K562 (cell line): ENCODE results near the gene RTBDN. TPM values are rescaled to one million over a fixed set of nuclear protein-coding genes. Genes with fewer than 3 reads are reported as not detected.

ENCODE experiments used
- BACH1 ChIP-seq: fragments of 200-800 bp; sonication (Bioruptor generic); IDR thresholded peaks from 2 replicates; pipeline ENCODE4 v1.6.1; 2016; ENCODE audit warnings: missing genetic modification characterization, missing compliant biosample characterization
- CBX5 ChIP-seq: IDR thresholded peaks from 2 replicates; pipeline ENCODE4 v1.6.1; 2014; ENCODE audit warnings: low read depth, borderline replicate concordance
- CREB1 ChIP-seq, 2 experiments: sonication (generic) in 1 of 2; formaldehyde crosslinking in 1 of 2; IDR thresholded peaks; 2 replicates each; pipeline versions ENCODE4 v1.6.1 to v1.8.0; 2012 to 2022; ENCODE audit warnings: inconsistent platforms in 1 of 2, mild to moderate bottlenecking in 1 of 2, missing genetic modification reagents in 1 of 2, moderate library complexity in 1 of 2
- KDM1A ChIP-seq, 2 experiments: fragments of 450-650 bp; IDR thresholded peaks; 2 replicates each; pipeline ENCODE4 v1.6.1; 2016; ENCODE audit warnings: mild to moderate bottlenecking in 2 of 2
- PHB2 ChIP-seq: fragments of 450-650 bp; IDR thresholded peaks from 2 replicates; pipeline ENCODE4 v1.6.1; 2017; ENCODE audit warnings: low read depth
- RBM34 ChIP-seq: fragments of 200-400 bp; formaldehyde crosslinking; IDR thresholded peaks from 2 replicates; pipeline ENCODE4 v1.6.1; 2018; ENCODE audit warnings: low read length, borderline replicate concordance; ENCODE audit not compliant: insufficient read depth
- ZNF717 ChIP-seq: fragments of 250-450 bp; sonication (Bioruptor Pico); IDR thresholded peaks from 2 replicates; pipeline ENCODE4 v1.5.0; 2021
- polyA plus RNA-seq, 8 experiments: library from polyadenylated mRNA; depleted of rRNA in 4 of 8; stranded (reverse) in 5 of 8; unstranded in 3 of 8; fragments of >200 nt; fragmentation: Nextera tagmentation in 2 of 8; fragmentation: Illumina TruSeq in 1 of 8; extraction: Ambion mirVana in 2 of 8; extraction: Trizol in 1 of 8; gene quantifications; 2 replicates each; pipeline versions ENCODE4 v1.2.1 to v1.2.3, GENCODE V29; 2011 to 2014; ENCODE audit warnings: inconsistent platforms in 1 of 8, missing spikeins in 1 of 8
- total RNA-seq, 7 experiments: library from RNA; depleted of rRNA in 6 of 7; stranded (reverse); fragments of >200 nt in 6 of 7; fragmentation: Illumina TruSeq in 2 of 7; extraction: Trizol in 2 of 7; gene quantifications; 2 replicates each; pipeline versions ENCODE4 v1.2.1 to v1.2.3, GENCODE V29; 2011 to 2021; ENCODE audit warnings: low replicate concordance in 1 of 7
- TF ChIP-seq, protein P1 (sequence below), 2 experiments: fragments of 450-650 bp in 1 of 2; sonication (generic) in 1 of 2; formaldehyde crosslinking in 1 of 2; IDR thresholded peaks; 2 replicates each; pipeline versions ENCODE4 v1.7.1 to v1.9.0; 2016 to 2022; ENCODE audit warnings: inconsistent platforms in 1 of 2, mild to moderate bottlenecking in 1 of 2, missing genetic modification reagents in 1 of 2
- TF ChIP-seq, protein P2 (sequence below): fragments of 200-800 bp; sonication (Bioruptor generic); IDR thresholded peaks from 2 replicates; pipeline ENCODE4 v1.6.1; 2016; ENCODE audit warnings: missing genetic modification characterization, missing compliant biosample characterization
- TF ChIP-seq, protein P3 (sequence below): fragments of 450-650 bp; IDR thresholded peaks from 2 replicates; pipeline ENCODE4 v1.7.1; 2018; ENCODE audit warnings: mild to moderate bottlenecking, low read depth; ENCODE audit not compliant: partially characterized antibody

The RTBDN gene
- total and polyA plus RNA-seq, 9 of the 15 experiments (the other 6 are each of a cell fraction or from before 2014, with no cell fraction given), result 0.20 to 2.3 (median 0.72) TPM; not detected in 1

DNA sequence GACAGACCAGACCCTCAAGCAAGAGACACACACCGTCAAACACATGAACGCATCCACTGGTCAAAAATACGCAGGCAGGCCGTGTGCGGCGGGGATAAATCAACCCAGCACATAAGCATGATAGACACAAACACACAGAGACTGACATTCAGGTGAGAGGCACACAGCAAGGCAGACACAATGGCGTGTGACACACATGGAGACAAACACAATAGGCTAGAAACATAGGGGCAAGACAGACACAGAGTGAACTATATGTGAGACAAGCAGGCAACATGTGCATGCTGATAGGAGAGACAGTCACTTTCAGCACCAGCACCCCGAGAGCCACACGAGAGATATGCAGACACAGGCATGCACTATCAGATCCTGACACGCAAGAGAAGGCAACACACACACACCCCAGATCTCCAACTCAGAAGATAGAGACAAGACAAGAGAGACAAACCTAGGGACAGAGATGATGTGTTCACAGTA lies 49.9 kb downstream of the RTBDN start (continued):
- TF ChIP-seq, protein P1, sequence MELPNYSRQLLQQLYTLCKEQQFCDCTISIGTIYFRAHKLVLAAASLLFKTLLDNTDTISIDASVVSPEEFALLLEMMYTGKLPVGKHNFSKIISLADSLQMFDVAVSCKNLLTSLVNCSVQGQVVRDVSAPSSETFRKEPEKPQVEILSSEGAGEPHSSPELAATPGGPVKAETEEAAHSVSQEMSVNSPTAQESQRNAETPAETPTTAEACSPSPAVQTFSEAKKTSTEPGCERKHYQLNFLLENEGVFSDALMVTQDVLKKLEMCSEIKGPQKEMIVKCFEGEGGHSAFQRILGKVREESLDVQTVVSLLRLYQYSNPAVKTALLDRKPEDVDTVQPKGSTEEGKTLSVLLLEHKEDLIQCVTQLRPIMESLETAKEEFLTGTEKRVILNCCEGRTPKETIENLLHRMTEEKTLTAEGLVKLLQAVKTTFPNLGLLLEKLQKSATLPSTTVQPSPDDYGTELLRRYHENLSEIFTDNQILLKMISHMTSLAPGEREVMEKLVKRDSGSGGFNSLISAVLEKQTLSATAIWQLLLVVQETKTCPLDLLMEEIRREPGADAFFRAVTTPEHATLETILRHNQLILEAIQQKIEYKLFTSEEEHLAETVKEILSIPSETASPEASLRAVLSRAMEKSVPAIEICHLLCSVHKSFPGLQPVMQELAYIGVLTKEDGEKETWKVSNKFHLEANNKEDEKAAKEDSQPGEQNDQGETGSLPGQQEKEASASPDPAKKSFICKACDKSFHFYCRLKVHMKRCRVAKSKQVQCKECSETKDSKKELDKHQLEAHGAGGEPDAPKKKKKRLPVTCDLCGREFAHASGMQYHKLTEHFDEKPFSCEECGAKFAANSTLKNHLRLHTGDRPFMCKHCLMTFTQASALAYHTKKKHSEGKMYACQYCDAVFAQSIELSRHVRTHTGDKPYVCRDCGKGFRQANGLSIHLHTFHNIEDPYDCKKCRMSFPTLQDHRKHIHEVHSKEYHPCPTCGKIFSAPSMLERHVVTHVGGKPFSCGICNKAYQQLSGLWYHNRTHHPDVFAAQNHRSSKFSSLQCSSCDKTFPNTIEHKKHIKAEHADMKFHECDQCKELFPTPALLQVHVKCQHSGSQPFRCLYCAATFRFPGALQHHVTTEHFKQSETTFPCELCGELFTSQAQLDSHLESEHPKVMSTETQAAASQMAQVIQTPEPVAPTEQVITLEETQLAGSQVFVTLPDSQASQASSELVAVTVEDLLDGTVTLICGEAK (IDR thresholded peaks at IDR 0.05), result peak; percentile 51
- TF ChIP-seq, protein P1 (CRISPR knock-in tag; IDR thresholded peaks at IDR 0.05), result no peak
- TF ChIP-seq, protein P2, sequence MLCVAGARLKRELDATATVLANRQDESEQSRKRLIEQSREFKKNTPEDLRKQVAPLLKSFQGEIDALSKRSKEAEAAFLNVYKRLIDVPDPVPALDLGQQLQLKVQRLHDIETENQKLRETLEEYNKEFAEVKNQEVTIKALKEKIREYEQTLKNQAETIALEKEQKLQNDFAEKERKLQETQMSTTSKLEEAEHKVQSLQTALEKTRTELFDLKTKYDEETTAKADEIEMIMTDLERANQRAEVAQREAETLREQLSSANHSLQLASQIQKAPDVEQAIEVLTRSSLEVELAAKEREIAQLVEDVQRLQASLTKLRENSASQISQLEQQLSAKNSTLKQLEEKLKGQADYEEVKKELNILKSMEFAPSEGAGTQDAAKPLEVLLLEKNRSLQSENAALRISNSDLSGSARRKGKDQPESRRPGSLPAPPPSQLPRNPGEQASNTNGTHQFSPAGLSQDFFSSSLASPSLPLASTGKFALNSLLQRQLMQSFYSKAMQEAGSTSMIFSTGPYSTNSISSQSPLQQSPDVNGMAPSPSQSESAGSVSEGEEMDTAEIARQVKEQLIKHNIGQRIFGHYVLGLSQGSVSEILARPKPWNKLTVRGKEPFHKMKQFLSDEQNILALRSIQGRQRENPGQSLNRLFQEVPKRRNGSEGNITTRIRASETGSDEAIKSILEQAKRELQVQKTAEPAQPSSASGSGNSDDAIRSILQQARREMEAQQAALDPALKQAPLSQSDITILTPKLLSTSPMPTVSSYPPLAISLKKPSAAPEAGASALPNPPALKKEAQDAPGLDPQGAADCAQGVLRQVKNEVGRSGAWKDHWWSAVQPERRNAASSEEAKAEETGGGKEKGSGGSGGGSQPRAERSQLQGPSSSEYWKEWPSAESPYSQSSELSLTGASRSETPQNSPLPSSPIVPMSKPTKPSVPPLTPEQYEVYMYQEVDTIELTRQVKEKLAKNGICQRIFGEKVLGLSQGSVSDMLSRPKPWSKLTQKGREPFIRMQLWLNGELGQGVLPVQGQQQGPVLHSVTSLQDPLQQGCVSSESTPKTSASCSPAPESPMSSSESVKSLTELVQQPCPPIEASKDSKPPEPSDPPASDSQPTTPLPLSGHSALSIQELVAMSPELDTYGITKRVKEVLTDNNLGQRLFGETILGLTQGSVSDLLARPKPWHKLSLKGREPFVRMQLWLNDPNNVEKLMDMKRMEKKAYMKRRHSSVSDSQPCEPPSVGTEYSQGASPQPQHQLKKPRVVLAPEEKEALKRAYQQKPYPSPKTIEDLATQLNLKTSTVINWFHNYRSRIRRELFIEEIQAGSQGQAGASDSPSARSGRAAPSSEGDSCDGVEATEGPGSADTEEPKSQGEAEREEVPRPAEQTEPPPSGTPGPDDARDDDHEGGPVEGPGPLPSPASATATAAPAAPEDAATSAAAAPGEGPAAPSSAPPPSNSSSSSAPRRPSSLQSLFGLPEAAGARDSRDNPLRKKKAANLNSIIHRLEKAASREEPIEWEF (CRISPR knock-in tag), result no peak
- TF ChIP-seq CREB1 (IDR thresholded peaks at IDR 0.05), result peak; percentile 59; the same call in 1 of the 2 replicates
- TF ChIP-seq CREB1 (CRISPR knock-in tag; IDR thresholded peaks at IDR 0.05), result no peak; the same call in none of the 2 replicates
- TF ChIP-seq ZNF717, result no peak
- no peak for TF ChIP-seq BACH1 (tag)
- TF ChIP-seq, protein P3, sequence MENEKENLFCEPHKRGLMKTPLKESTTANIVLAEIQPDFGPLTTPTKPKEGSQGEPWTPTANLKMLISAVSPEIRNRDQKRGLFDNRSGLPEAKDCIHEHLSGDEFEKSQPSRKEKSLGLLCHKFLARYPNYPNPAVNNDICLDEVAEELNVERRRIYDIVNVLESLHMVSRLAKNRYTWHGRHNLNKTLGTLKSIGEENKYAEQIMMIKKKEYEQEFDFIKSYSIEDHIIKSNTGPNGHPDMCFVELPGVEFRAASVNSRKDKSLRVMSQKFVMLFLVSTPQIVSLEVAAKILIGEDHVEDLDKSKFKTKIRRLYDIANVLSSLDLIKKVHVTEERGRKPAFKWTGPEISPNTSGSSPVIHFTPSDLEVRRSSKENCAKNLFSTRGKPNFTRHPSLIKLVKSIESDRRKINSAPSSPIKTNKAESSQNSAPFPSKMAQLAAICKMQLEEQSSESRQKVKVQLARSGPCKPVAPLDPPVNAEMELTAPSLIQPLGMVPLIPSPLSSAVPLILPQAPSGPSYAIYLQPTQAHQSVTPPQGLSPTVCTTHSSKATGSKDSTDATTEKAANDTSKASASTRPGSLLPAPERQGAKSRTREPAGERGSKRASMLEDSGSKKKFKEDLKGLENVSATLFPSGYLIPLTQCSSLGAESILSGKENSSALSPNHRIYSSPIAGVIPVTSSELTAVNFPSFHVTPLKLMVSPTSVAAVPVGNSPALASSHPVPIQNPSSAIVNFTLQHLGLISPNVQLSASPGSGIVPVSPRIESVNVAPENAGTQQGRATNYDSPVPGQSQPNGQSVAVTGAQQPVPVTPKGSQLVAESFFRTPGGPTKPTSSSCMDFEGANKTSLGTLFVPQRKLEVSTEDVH, result no peak
- TF ChIP-seq CBX5, result 0 out of 2 replicates have a peak, but pooled peaks have one; percentile 17
- peak in 1 of 2 experiments; percentile 40; a peak in 1 of 4 replicates for TF ChIP-seq KDM1A (IDR thresholded peaks at IDR 0.05)
- peak; percentile 77 for TF ChIP-seq PHB2
- no peak for TF ChIP-seq RBM34
